NCI-H510A treated with DMSO at 0.1 percent for 48 hours (cell line): Measurements from ENCODE around the gene GUCY2D.
"Not testable (repeated sequence)": the region's sequence is repeated elsewhere in the genome, so short reads cannot be mapped to it uniquely, and the experiment has no call there.

Experiments
- DNase-seq: peaks from one replicate; lab custom pipeline; 2025; lab: John Stamatoyannopoulos, UW

GUCY2D gene

GRCh38 chr17:8018436-8018835 is 16.0 kb downstream of the GUCY2D start:
- DNase-seq: no peak

GRCh38 chr17:8019166-8019565 is 16.8 kb downstream of the GUCY2D start:
- DNase-seq: no peak

- DNase-seq: no peak
Measured at GRCh38 chr17:8019665-8020650, 17.5 kb downstream of the GUCY2D start.

- no peak for DNase-seq
Measured at GRCh38 chr17:8020776-8021564, 18.6 kb downstream of the GUCY2D start.

GRCh38 chr17:8021565-8022359 is 19.3 kb downstream of the GUCY2D start:
- DNase-seq: no peak

- DNase-seq: no peak
Measured at GRCh38 chr17:8022360-8023003, 20.1 kb downstream of the GUCY2D start.

- not testable (repeated sequence) for DNase-seq
Measured at GRCh38 chr17:8024161-8024560, 21.7 kb downstream of the GUCY2D start.

- no peak for DNase-seq
Measured at GRCh38 chr17:8025176-8025911, 22.9 kb downstream of the GUCY2D start.

- no peak for DNase-seq
Measured at GRCh38 chr17:8029121-8029520, 26.7 kb downstream of the GUCY2D start.

- DNase-seq: no peak
Measured at GRCh38 chr17:8031261-8031661, 28.8 kb downstream of the GUCY2D start.

GRCh38 chr17:8031950-8032349 is 29.5 kb downstream of the GUCY2D start:
- no peak for DNase-seq

- no peak for DNase-seq
Measured at GRCh38 chr17:8032442-8032841, 30.0 kb downstream of the GUCY2D start.

GRCh38 chr17:8038954-8039610 is 36.7 kb downstream of the GUCY2D start, which contains the start of gene ALOX15B:
Gene ALOX15B, plus strand, starts transcription at chr17:8039059. Its CDS starts 97 bp downstream, at chr17:8039156.
- no peak for DNase-seq

GRCh38 chr17:8039611-8040168 is 37.3 kb downstream of the GUCY2D start:
- no peak for DNase-seq

- peak; percentile 29 for DNase-seq
Measured at GRCh38 chr17:8041249-8041928, 39.0 kb downstream of the GUCY2D start.

GRCh38 chr17:8041979-8042378 is 39.6 kb downstream of the GUCY2D start:
- no peak for DNase-seq

- no peak for DNase-seq
Measured at GRCh38 chr17:8044819-8045810, 42.7 kb downstream of the GUCY2D start.
